ENCODE results near the gene MTERF2. TPM values are rescaled to one million over a fixed set of nuclear protein-coding genes. Genes with fewer than 3 reads are reported as not detected.

Gene MTERF2
- 5.5 and 11.1 TPM in 2 replicates for total RNA-seq

GRCh38 chr12:106986625-106987389 is at the start of gene MTERF2:
Gene MTERF2 (minus strand): TSS chr12:106987146. CDS start chr12:106978714, 8,432 bp downstream.

GRCh38 chr12:106955377-106956047 is 31.4 kb downstream of the MTERF2 start, which contains the start of gene TMEM263:
Gene TMEM263 (plus strand): TSS chr12:106955907. CDS start chr12:106967117, 11,210 bp downstream.

Other genes with a start within 250 kb of the MTERF2 start
- gene RIC8B, start 212.5 kb downstream of the MTERF2 start, total RNA-seq = 7.1 and 14.0 TPM in 2 replicates
- gene TMEM263, start 31.2 kb downstream of the MTERF2 start, total RNA-seq = 80.2 and 98.1 TPM in 2 replicates
- 13.4 and 15.6 TPM in 2 replicates for gene CRY1, start 106.4 kb upstream of the MTERF2 start, total RNA-seq

Measured in epithelial cell of umbilical artery (primary cell).